Measurements from ENCODE around the gene ZFHX2. TPM values are rescaled to one million over a fixed set of nuclear protein-coding genes. Genes with fewer than 3 reads are reported as not detected.

ZFHX2 gene
- total RNA-seq, 2 donors from 2014 or later, result 1.8 to 2.0 TPM

DNA sequence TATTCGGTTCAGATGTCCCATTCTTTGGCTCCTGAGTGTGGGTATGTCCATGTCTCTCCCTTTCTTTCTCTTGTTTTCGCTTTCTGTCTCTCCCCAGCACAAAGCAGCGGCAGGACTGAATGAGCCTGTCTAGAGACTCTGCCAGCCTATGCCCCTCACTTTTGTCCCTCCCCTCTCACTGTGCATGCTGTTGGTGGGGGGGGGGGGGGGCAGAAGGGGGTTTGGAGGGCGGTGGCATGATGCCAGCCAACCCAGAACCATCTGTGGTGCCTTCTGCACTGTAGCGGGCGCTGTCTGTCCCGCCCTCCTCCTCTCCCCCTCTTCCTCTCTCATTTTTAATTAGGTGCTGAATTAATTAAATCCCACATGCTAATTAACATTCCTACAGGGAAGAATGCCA is 64.3 kb downstream of the ZFHX2 start:
- H3K9me3 ChIP-seq, result no peaks in the 10 kb centered on the region
- DNase-seq, result no peak
- H3K9ac ChIP-seq (ENCODE audit: low read depth in 2 of 2, low read length in 2 of 2), result no peak overlapping the region
- no peaks in the 10 kb centered on the region for H3K4me1 ChIP-seq
- H3K27ac ChIP-seq, result no peak overlapping the region
- H3K36me3 ChIP-seq, result no peaks in the 10 kb centered on the region
- intact Hi-C loops (cut with DNase I), result no loop called here
- no peaks in the 10 kb centered on the region for H3K27me3 ChIP-seq
- no peak overlapping the region for H3K4me3 ChIP-seq
- TF ChIP-seq, protein P1, sequence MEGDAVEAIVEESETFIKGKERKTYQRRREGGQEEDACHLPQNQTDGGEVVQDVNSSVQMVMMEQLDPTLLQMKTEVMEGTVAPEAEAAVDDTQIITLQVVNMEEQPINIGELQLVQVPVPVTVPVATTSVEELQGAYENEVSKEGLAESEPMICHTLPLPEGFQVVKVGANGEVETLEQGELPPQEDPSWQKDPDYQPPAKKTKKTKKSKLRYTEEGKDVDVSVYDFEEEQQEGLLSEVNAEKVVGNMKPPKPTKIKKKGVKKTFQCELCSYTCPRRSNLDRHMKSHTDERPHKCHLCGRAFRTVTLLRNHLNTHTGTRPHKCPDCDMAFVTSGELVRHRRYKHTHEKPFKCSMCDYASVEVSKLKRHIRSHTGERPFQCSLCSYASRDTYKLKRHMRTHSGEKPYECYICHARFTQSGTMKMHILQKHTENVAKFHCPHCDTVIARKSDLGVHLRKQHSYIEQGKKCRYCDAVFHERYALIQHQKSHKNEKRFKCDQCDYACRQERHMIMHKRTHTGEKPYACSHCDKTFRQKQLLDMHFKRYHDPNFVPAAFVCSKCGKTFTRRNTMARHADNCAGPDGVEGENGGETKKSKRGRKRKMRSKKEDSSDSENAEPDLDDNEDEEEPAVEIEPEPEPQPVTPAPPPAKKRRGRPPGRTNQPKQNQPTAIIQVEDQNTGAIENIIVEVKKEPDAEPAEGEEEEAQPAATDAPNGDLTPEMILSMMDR (IDR thresholded peaks at IDR 0.05), result no peak

DNA sequence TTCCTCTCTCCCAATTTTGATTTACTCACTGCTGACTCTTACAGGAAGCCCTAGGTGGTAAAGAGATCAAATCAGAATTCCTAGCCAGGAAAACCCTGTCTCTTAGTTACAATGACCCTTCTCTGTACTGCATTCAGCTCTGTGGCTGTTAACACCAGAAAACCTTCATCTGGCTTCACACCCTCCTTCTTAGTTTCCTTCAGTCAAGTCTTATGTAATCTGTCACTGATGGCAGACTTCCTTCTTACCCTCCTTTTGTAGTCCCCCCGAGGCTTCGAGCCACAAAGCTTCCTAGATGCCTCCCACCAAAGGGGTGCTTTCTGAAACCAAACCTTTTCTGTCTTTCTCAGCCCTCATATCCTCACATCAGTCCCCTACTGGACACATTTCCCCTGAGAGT is 65.5 kb downstream of the ZFHX2 start:
- H3K27ac ChIP-seq, result no peak overlapping the region
- DNase-seq, result no peak
- intact Hi-C loops (cut with DNase I), result no loop called here
- H3K4me3 ChIP-seq, result no peak overlapping the region
- H3K9me3 ChIP-seq, result no peaks in the 10 kb centered on the region
- no peaks in the 10 kb centered on the region for H3K4me1 ChIP-seq
- no peaks in the 10 kb centered on the region for H3K27me3 ChIP-seq
- TF ChIP-seq, protein P1 (IDR thresholded peaks at IDR 0.05), result no peak
- H3K9ac ChIP-seq (ENCODE audit: low read depth in 2 of 2, low read length in 2 of 2), result no peak overlapping the region
- no peaks in the 10 kb centered on the region for H3K36me3 ChIP-seq

DNA sequence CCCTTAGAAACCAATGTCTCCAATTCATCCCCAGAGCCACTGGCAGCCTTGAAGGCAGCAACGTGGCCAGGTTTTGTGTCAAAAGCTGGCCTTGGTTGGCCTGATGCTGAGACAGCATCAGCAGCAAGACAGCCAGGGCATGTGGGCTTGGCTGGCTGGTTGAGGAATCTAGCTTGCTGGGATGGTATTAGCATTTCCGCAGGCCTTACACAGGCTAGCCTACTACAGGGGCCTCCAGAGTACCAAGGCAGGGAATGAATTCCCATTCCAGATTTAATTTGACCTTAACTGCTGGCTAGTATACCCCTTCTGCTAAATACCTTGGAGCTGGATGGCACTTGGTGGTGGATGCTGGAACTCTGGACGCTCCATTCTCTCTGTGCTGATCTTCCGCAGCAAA is 66.2 kb downstream of the ZFHX2 start:
- H3K36me3 ChIP-seq, result no peaks in the 10 kb centered on the region
- intact Hi-C loops (cut with DNase I), result no loop called here
- H3K4me3 ChIP-seq, result no peak overlapping the region
- no peak for DNase-seq
- no peak overlapping the region for H3K9ac ChIP-seq (ENCODE audit: low read depth in 2 of 2, low read length in 2 of 2)
- H3K9me3 ChIP-seq, result no peaks in the 10 kb centered on the region
- H3K4me1 ChIP-seq, result no peaks in the 10 kb centered on the region
- H3K27me3 ChIP-seq, result no peaks in the 10 kb centered on the region
- H3K27ac ChIP-seq, result no peak overlapping the region
- TF ChIP-seq, protein P1 (IDR thresholded peaks at IDR 0.05), result no peak

DNA sequence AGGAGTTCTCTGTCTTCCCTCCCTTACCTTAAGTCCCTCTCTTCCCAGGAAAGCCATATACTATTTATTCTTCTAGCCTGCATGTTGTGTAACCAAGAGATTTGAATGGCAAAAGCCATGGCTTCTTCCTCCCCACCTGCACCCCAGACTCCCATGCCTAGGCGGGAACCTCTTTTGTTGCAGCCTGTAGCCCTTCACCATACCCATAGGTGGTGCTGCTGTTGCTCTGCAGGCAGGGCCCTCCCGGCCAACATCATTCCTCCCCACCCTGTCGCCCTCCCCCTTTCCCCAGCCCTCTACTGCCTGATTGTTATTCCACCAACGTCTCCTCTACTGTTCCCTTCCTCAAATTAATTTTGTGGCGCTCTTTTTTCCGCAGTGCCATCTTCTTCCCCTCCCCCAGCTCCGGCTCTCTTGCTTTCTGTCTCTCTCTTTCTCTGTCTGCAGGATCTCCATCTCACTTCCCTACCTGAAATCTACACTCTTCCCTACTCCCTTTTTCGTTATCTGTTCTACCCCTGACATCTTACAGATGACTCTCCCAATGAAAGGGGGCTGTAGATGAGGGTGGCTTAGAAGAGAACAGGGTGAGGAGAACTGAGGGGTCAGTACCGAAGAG is 68.2 kb downstream of the ZFHX2 start:
- Histone ChIP-seq H3K36me3 (no peaks in the 10 kb centered on the region), H3K4me1 (no peaks in the 10 kb centered on the region), H3K4me3 (no peak overlapping the region), H3K27ac (no peak overlapping the region), H3K27me3 (no peaks in the 10 kb centered on the region), H3K9ac (ENCODE audit: low read depth in 2 of 2, low read length in 2 of 2) (no peak overlapping the region), H3K9me3 (no peaks in the 10 kb centered on the region)
- intact Hi-C loops (cut with DNase I), result no loop called here
- no peak for DNase-seq
- TF ChIP-seq, protein P1 (IDR thresholded peaks at IDR 0.05), result no peak

DNA sequence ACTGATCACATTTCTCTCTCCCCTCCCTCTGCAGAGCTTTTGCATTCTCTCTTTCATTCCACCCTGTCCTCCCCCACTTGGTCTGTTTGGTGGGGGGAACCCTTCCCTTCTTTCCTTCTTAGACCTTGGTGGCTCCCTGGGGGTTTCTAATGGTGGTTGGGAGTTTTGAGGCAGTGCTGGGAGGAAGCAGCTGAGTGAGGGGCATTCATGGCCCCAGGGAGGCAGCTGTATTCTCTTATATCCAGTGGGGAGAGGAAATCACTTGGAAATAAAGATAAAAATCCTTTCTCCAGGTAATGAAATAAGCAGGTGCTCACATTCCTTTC is 68.8 kb downstream of the ZFHX2 start:
- intact Hi-C loops (cut with DNase I), result no loop called here
- Histone ChIP-seq H3K9ac (ENCODE audit: low read depth in 2 of 2, low read length in 2 of 2) (no peak overlapping the region), H3K4me1 (no peaks in the 10 kb centered on the region), H3K4me3 (no peak overlapping the region), H3K9me3 (no peaks in the 10 kb centered on the region), H3K27me3 (no peaks in the 10 kb centered on the region), H3K36me3 (no peaks in the 10 kb centered on the region), H3K27ac (no peak overlapping the region)
- TF ChIP-seq, protein P1 (IDR thresholded peaks at IDR 0.05), result no peak
- DNase-seq, result no peak

Measured in colonic mucosa (tissue), 4 donors.